G401 (cell line): ENCODE results near the gene TBC1D17. TPM values are rescaled to one million over a fixed set of nuclear protein-coding genes. Genes with fewer than 3 reads are reported as not detected.

Source experiments
- DNase-seq: peaks from one replicate; pipeline ENCODE4 v3.0.0-alpha.2; 2015; ENCODE audit warnings: low spot score
- in situ Hi-C: cut with HindIII; loops from 2 replicates; pipeline ENCODE4 v1.10.0; 2016; ENCODE audit warnings: low sequenced_read_pairs, mixed read lengths
- total RNA-seq: library from RNA; depleted of rRNA; stranded (reverse); fragments of >200 nt; shearing (Covaris generic); gene quantifications from 2 replicates; pipeline ENCODE4 v1.2.3, GENCODE V29; 2014

The TBC1D17 gene
- total RNA-seq, 1 experiment from 2014 or later, result 6.5 TPM

GRCh38 chr19:49847731-49848696 lies 29.5 kb upstream of the TBC1D17 start:
- in situ Hi-C loops, result no loop called here
- DNase-seq, result no peak

DNA sequence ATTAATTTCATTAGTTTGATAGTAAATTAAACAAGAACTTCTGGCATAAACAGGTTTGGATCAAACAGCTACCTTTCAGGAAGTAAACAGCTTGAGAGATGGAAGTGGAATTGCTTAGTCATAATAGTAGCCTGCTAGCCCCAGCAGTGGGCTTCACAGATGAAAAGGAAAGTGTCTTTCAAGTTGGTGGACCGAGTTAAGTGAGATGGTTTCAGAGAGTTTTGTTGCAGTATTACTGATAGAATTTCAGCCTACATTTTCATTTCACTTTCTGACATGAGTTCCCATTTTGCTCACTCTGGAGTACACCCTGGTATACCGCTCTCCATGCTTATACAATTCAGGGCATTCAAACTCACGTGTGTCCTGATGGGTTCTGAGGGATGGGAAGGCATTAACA lies 28.6 kb upstream of the TBC1D17 start:
- DNase-seq, result no peak
- in situ Hi-C loops, result no loop called here

- in situ Hi-C loops, result no loop called here
- DNase-seq, result no peak
Observed at GRCh38 chr19:49849433-49850220, 27.9 kb upstream of the TBC1D17 start.

DNA sequence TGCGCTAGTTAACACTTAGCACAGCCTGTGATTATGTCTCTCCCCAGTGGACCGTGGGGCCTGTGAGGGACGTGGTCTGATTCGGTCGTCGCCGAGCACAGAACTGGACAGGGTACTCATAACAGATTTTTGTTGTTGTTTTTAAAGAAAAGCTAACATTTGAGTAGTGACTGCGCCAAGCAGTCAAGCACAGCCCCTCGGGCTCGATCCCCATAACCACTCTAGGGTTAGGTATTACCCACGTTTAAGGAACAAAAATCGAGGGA lies 27.3 kb upstream of the TBC1D17 start:
- no peak for DNase-seq
- in situ Hi-C loops, result no loop called here

GRCh38 chr19:49850487-49851342 lies 26.8 kb upstream of the TBC1D17 start, which contains the start of gene PTOV1:
Gene PTOV1, plus strand, starts transcription at chr19:49851159.
- DNase-seq, result peak; percentile 95
- in situ Hi-C loops, result no loop called here

DNA sequence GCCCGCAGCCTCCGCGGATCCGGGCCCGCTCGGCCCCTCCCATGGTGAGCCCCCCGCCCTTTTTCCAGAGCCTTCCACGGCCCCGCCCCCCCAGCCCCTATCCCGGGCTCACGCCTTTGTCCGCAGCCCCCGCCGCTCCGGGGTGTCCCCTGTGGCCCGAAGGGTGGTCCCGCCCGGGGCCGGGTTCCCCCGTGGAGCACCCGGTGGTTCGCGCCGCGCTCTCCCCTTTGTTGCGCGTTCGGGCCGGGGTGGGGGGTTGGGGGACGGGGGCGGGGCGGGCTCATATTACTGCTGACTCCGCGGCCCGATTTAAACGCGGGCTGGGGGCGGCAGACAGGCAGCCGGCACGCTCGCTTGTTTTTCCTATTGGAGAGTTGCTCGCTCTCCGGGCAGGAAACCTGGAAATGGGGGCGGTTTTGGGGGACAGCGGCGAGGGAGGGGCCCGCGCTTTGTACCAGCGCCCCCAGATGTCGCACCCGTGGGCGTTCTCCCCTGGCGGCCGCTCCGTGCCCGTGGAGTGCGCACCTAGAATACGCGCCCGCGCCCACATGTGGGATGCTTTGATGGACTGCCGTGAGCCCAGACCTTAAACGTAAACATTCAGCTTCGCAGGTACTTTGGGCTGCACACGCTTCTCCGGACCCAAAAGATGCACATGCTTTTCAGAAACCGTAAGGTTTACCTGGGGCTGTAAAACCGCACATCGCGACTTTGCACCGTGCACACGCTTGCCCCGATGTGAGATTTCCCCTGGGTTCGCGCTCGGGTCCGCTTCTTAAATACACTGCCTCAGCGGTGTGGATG lies 25.8 kb upstream of the TBC1D17 start:
- in situ Hi-C loops, result no loop called here
- no peak for DNase-seq

GRCh38 chr19:49852631-49853126 lies 24.8 kb upstream of the TBC1D17 start:
- in situ Hi-C loops, result no loop called here
- no peak for DNase-seq

GRCh38 chr19:49853852-49854377 lies 23.6 kb upstream of the TBC1D17 start:
- in situ Hi-C loops, result no loop called here
- no peak for DNase-seq

DNA sequence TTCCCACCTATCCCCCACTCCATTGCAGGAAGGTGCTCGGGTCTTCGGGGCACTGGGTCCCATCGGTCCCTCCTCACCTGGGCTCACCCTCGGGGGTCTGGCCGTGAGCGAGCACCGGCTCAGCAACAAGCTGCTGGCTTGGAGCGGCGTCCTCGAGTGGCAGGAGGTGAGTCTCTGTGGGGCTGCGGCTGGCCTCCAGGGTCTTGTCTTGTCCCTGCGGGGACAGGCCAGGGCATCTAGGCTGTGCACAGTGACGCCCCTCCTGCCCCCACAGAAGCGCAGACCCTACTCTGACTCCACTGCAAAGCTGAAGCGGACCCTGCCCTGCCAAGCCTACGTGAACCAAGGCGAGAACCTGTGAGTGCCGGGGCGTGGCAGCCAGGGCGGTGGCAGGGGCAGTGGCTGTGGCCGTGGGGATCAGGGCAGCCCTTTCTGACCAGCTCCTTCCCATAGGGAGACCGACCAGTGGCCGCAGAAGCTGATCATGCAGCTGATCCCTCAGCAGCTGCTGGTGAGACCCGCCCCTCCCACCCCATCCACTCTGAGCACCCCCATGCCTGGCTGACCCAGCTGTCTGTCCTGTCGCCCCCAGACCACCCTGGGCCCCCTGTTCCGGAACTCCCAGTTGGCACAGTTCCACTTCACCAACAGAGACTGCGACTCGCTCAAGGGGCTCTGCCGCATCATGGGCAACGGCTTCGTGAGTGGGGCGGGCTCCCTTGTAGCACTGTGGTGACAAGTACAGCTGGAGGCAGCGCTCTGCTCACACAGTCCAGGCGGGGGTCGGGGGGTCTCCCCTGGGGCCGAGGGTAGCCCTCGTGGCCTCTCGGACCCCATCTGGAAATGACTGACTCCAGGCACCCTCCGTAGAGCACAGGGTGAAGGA lies 22.9 kb upstream of the TBC1D17 start:
- no peak for DNase-seq
- in situ Hi-C loops, result no loop called here

DNA sequence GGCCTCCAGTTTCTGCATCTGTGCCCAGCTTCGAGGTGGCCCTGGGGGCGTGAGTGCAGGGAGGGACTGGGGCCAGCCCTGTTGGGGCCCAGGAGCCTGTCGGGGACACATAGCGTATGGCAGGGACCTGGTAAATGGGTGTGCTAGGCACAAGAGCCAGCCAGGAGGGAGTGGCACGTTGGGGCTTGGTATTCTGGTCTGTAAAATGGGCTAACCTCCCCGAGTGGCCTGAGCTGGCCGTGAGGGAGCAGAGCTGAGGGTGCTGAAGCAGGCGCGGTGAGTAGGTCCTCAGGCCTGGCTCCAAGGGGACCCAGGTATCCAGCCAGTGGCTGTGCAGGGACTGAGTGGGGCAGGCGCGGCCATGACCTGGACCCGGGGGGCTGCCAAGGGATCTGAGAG lies 22.2 kb upstream of the TBC1D17 start:
- in situ Hi-C loops, result no loop called here
- no peak for DNase-seq

DNA sequence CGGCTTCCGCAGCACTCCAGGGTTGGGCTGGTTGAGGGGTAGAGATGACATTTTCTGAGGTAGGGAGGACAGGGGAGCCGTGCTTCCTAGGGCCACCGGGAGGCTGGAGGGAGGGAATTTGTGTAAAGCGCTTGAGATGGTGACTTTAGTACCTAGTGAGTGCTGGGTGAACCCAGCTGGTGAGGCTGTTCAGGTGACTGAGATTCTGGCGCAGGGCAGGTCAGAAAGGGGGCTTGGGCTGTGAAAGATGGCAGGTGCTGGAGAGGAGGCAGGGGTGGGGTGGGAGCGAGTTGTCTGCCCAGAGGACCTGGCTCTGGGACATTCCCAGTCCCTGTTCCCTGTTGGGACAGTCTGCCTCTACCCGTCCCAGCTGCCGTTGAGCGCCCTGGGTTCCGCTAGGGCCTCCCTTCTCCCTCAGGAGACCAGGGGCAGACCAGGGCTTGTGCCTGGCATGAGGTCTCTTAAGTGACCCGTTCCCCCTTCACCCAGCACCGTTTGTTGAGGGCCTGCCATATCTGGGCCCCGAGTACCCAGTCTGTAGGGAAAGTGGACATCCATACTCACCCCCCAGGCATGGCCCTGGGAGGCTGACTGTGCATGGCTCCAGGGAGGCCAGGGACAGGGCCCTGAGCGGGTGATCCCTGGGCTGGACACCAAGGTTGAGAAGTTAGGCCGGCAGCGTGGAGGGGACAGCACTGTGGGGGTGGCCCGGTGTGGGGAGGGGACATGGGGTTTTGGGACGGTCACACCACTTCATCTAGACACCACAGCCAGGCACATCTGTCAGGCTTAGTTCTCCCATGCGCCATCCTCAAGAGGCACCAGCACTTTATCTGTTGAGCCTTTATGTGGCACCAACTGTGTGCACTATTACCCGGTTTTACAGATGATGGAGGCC lies 21.6 kb upstream of the TBC1D17 start:
- no peak for DNase-seq
- in situ Hi-C loops, result no loop called here

DNA sequence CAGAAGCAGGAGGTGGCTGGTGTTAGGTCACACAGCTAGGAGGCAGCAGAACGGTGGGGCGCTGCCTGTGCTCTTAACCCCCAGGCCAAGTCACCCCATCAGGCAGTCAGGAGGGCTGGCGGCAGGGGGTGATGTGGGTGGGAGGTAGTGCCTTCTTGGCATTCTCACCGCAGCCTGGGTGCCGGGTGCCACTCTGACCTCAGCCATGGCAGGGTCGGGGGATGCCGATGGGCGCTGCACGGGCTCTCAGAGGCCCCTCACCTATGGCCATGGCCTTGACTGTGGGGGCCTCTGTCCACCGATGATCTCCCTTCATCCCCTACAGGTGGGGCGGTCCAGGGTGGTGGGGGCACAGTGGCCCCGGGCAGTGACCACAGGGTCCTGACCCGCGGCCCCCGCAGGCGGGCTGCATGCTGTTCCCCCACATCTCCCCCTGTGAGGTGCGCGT lies 20.9 kb upstream of the TBC1D17 start:
- in situ Hi-C loops, result no loop called here
- DNase-seq, result no peak

DNA sequence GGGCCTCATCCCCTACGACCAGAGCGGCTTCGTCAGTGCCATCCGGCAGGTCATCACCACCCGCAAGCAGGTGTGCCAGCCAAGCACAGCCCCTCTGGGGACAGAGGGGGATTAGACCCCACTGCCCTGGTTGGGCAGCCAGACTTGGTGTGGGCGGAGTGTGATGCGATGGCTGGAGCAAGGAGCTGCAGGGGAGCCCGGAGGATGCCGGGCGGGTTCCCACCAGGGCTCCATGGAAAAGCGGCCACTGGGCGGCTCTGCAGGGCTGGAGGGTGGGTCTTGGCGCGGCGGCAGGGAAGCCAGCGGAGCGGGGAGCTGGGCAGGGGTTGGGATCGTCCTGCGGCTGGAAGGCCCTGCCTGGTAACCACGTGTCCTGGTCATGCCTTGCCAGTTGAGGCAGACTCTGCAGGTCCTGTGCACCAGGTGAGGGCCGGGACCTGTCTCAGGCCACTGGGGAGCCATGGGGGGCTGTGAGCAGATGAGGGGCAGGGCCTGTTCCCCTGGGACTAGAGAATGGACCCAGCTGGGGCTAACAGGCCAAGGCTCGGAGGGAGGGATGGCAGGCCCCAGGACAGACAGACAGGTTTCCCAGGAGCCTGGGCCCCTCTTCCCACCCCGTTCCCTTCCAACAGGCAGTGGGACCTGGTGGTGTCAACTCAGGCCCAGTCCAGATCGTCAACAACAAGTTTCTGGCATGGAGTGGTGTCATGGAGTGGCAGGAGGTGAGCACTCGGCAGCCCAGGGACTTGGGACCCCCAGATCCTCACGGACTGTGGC lies 20.3 kb upstream of the TBC1D17 start:
- in situ Hi-C loops, result no loop called here
- DNase-seq, result no peak

DNA sequence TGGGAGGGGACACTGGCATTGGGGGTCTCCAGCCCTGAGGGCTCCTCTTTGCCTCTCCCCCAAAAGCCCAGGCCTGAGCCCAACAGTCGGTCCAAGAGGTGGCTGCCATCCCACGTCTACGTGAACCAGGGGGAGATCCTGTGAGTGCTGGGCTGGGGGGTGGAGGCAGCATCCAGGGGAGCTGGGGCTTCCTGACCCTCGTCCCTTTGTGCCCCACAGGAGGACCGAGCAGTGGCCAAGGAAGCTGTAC lies 19.7 kb upstream of the TBC1D17 start:
- DNase-seq, result no peak
- in situ Hi-C loops, result no loop called here

DNA sequence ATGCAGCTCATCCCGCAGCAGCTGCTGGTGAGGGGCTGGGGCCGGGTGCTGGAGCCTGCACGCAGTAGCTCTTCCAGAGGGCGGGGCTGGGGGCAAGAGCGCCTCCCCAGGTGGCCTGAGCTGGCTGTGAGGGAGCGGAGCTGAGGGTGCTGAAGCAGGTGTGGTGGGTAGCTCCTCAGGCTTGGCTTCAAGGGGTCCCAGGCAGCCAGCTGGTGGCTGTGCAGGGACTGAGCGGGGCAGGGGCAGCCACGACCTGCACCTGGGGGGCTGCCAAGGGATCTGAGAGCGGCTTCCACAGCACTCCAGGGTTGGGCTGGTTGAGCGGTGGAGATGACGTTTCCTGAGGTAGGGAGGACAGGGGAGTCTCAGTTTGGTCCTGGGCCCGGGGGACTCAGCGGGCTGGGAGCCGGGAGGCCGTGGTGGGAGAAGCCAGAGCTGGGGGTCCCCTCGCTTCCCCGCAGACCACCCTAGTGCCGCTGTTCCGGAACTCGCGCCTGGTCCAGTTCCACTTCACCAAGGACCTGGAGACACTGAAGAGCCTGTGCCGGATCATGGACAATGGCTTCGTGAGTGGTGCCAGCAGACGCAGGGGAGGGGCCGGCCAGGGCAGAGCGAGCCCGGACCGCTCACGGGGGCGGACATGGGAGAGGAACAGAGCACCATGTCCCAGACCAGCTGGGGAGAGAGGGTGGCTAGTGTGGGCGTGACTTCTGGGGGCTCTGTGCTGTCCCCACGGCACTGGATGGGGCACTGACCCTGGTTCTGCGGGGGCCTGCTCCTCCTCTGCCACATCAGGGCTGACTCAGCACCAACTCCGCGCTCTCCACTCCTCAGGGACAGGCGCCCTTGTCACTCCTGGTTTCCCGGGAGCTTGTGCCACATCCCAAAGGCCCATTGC lies 19.2 kb upstream of the TBC1D17 start:
- DNase-seq, result no peak
- in situ Hi-C loops, result no loop called here
